IPS-15b (cell line): ENCODE results near the gene CACNA1B.

Source experiments
- H3K27me3 ChIP-seq: one replicate; pipeline ENCODE4 v1.6.1; 2013; ENCODE audit warnings: low read length; ENCODE audit not compliant: control insufficient read depth, insufficient read depth
- H3K36me3 ChIP-seq: one replicate; pipeline ENCODE4 v1.6.1; 2013; ENCODE audit warnings: low read length; ENCODE audit not compliant: control insufficient read depth, insufficient read depth
- H3K4me1 ChIP-seq: one replicate; pipeline ENCODE4 v1.6.1; 2013; ENCODE audit warnings: mild to moderate bottlenecking, low read length; ENCODE audit not compliant: control insufficient read depth, insufficient read depth
- H3K4me3 ChIP-seq: one replicate; pipeline ENCODE4 v1.5.1; 2013; ENCODE audit warnings: low read depth, low read length
- H3K9ac ChIP-seq: one replicate; pipeline ENCODE4 v1.6.1; 2013; ENCODE audit warnings: low read depth, mild to moderate bottlenecking, low read length
- H3K9me3 ChIP-seq: one replicate; pipeline ENCODE4 v1.6.1; 2013; ENCODE audit warnings: mild to moderate bottlenecking, low read length; ENCODE audit not compliant: control insufficient read depth, insufficient read depth

The CACNA1B gene

GRCh38 chr9:137918331-137919094 is 40.9 kb downstream of the CACNA1B start:
- no peaks in the 10 kb centered on the region for H3K27me3 ChIP-seq
- H3K4me3 ChIP-seq, result no peak overlapping the region
- H3K4me1 ChIP-seq, result no peaks in the 10 kb centered on the region
- no peaks in the 10 kb centered on the region for H3K9me3 ChIP-seq
- no peak overlapping the region for H3K9ac ChIP-seq
- H3K36me3 ChIP-seq, result peaks cover 35% of the 10 kb centered on the region

DNA sequence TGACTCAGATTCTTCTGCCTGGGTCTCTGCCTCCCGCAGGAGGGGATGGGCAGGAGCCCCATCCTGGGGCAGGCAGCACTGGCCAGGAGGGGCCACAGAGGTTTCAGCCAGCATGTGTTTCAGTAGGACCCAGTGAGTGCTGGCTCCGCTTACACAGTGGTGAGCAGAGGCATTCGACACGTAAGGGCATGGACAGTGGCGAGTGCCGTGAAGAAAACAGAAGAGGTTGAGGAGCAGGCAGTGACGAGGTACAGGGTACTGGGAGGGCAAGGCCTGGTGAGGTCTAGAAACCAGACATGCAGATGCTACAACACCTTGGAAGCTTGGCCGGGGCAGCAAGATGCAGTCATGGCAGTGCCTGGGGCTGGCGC is 41.5 kb downstream of the CACNA1B start:
- no peaks in the 10 kb centered on the region for H3K9me3 ChIP-seq
- no peak overlapping the region for H3K4me3 ChIP-seq
- H3K27me3 ChIP-seq, result no peaks in the 10 kb centered on the region
- H3K9ac ChIP-seq, result no peak overlapping the region
- H3K4me1 ChIP-seq, result no peaks in the 10 kb centered on the region
- H3K36me3 ChIP-seq, result peaks cover 35% of the 10 kb centered on the region

GRCh38 chr9:137919649-137920141 is 42.1 kb downstream of the CACNA1B start:
- Histone ChIP-seq H3K9ac (no peak overlapping the region), H3K27me3 (no peaks in the 10 kb centered on the region), H3K36me3 (peaks cover 31% of the 10 kb centered on the region), H3K4me3 (no peak overlapping the region), H3K4me1 (no peaks in the 10 kb centered on the region), H3K9me3 (no peaks in the 10 kb centered on the region)

DNA sequence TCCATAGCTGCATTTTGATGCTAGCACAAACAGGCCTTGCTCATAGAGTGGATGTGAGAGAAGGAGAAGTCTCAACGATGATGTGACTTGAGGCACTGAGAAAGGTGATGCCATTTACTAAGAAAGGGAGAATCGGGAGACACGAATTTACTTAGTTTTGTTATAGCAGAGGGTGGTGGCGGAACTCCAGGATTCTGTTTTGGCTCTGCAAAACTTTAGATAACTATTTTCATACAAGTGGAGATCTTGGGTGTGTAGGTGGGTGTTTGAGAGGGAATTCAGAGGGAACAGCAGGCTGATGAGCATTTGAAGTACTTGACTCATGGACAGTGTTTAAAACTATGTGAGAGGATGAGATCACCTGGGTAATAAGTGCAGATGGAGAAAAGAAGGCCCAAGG is 43.2 kb downstream of the CACNA1B start:
- H3K9me3 ChIP-seq, result no peaks in the 10 kb centered on the region
- H3K9ac ChIP-seq, result no peak overlapping the region
- H3K27me3 ChIP-seq, result no peaks in the 10 kb centered on the region
- H3K36me3 ChIP-seq, result peaks cover 27% of the 10 kb centered on the region
- H3K4me1 ChIP-seq, result no peaks in the 10 kb centered on the region
- H3K4me3 ChIP-seq, result no peak overlapping the region

- Histone ChIP-seq H3K4me1 (no peaks in the 10 kb centered on the region), H3K9me3 (no peaks in the 10 kb centered on the region), H3K9ac (no peak overlapping the region), H3K4me3 (no peak overlapping the region), H3K27me3 (no peaks in the 10 kb centered on the region), H3K36me3 (peaks cover 10% of the 10 kb centered on the region)
These were observed 46.6 kb downstream of the CACNA1B start for GRCh38 chr9:137924169-137924568.

- Histone ChIP-seq H3K4me1 (no peaks in the 10 kb centered on the region), H3K27me3 (no peaks in the 10 kb centered on the region), H3K9ac (no peak overlapping the region), H3K9me3 (no peaks in the 10 kb centered on the region), H3K4me3 (no peak overlapping the region), H3K36me3 (peaks cover 10% of the 10 kb centered on the region)
These were observed 47.3 kb downstream of the CACNA1B start for GRCh38 chr9:137924761-137925369.

- no peaks in the 10 kb centered on the region for H3K4me1 ChIP-seq
- H3K36me3 ChIP-seq, result peaks cover 2% of the 10 kb centered on the region
- H3K27me3 ChIP-seq, result no peaks in the 10 kb centered on the region
- no peak overlapping the region for H3K9ac ChIP-seq
- H3K9me3 ChIP-seq, result peaks cover 27% of the 10 kb centered on the region
- no peak overlapping the region for H3K4me3 ChIP-seq
These were observed 66.1 kb downstream of the CACNA1B start for GRCh38 chr9:137943655-137944054.

DNA sequence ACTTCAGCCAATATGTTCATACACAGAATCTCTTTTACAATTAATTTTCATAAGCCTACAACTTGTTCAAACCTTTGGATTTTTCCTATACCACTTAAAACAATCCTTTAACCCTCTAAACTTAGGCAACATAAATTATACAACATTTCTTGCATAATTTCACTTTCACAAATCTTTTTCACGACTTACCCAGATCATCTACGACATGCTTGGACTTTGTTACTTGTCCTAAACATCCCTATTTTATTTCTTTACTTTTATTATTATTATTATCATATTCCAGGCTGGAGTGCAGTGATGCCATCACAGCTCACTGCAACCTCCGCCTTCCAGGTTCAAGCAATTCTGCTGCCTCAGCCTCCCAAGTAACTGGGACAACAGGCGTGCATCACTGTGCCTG is 68.0 kb downstream of the CACNA1B start:
- H3K36me3 ChIP-seq, result peaks cover 5% of the 10 kb centered on the region
- H3K9ac ChIP-seq, result no peak overlapping the region
- no peaks in the 10 kb centered on the region for H3K27me3 ChIP-seq
- H3K9me3 ChIP-seq, result peaks cover 23% of the 10 kb centered on the region
- no peak overlapping the region for H3K4me3 ChIP-seq
- no peaks in the 10 kb centered on the region for H3K4me1 ChIP-seq

GRCh38 chr9:137946993-137947392 is 69.4 kb downstream of the CACNA1B start:
- Histone ChIP-seq H3K9me3 (peaks cover 20% of the 10 kb centered on the region), H3K9ac (no peak overlapping the region)

DNA sequence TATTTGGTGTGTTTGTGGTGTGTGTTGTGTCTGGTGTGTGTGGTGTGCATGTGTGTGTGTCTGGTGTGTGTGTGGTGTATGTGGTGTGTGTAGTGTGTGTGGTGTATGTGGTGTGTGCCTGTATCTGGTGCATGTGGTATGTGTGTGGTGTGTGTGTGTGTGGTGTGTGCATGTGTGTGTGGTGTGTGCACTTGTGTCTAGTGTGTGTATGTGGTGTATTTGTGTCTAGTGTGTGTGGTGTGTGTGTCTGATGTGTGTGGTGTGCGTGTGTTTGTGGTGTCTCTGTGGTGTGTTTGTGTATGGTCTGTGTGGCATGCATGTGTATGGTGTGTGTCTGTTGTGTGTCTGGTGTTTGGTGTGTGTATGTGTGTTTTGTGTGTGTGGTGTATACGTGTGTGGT is 71.1 kb downstream of the CACNA1B start:
- Histone ChIP-seq H3K27me3 (no peaks in the 10 kb centered on the region), H3K9ac (no peak overlapping the region), H3K36me3 (peaks cover 10% of the 10 kb centered on the region), H3K9me3 (peaks cover 15% of the 10 kb centered on the region), H3K4me3 (no peak overlapping the region), H3K4me1 (no peaks in the 10 kb centered on the region)

More at GRCh38 chr9:137946993-137947392, 69.4 kb downstream of the CACNA1B start:
- Histone ChIP-seq H3K36me3 (peaks cover 10% of the 10 kb centered on the region), H3K27me3 (no peaks in the 10 kb centered on the region), H3K4me1 (no peaks in the 10 kb centered on the region), H3K4me3 (no peak overlapping the region)

DNA sequence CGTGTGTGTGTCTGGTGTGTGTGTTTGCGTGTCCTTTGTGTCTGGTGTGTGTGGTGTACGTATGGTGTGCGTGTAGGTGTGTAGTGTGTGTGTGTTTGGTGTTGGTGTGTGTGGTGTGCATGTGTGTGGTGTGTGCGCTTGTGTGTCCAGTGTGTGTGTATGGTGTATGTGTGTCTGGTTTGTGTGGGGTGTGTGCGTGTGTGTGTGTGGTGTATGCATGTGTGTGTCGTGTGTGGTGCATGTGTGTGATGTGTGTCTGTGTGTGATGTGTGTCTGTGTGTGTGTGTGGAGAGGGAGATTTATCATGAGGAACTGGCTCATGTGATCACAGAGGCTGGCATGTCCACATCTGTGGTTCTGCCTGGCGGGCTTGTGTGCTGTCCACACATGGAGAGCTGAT is 71.7 kb downstream of the CACNA1B start:
- H3K4me1 ChIP-seq, result no peaks in the 10 kb centered on the region
- H3K4me3 ChIP-seq, result no peak overlapping the region
- peaks cover 14% of the 10 kb centered on the region for H3K9me3 ChIP-seq
- H3K9ac ChIP-seq, result no peak overlapping the region
- H3K36me3 ChIP-seq, result peaks cover 11% of the 10 kb centered on the region
- H3K27me3 ChIP-seq, result no peaks in the 10 kb centered on the region

DNA sequence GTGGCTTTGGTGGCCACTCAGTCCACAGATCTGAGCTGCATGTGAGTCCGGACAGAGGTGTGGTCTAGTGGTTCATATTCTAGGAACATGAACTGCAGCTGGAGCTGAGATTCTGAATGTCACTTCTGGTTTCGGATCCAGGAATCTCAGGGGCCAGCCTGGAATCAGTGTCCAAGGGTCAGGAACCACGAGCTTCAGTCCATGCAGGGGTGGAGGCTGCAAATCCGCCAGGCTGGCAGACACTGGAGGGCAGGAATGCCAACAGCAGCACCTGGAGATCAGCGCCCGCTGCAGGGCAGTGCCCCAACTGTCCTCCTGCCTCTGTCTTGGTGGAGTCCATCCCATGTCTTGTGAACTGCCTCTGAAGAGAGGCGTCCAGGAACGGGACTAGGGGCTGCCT is 73.5 kb downstream of the CACNA1B start:
- Histone ChIP-seq H3K4me3 (no peak overlapping the region), H3K9me3 (peaks cover 5% of the 10 kb centered on the region), H3K27me3 (no peaks in the 10 kb centered on the region), H3K36me3 (peaks cover 12% of the 10 kb centered on the region), H3K9ac (no peak overlapping the region), H3K4me1 (no peaks in the 10 kb centered on the region)
